Measurements from ENCODE around the gene RNF227.

The RNF227 gene

DNA sequence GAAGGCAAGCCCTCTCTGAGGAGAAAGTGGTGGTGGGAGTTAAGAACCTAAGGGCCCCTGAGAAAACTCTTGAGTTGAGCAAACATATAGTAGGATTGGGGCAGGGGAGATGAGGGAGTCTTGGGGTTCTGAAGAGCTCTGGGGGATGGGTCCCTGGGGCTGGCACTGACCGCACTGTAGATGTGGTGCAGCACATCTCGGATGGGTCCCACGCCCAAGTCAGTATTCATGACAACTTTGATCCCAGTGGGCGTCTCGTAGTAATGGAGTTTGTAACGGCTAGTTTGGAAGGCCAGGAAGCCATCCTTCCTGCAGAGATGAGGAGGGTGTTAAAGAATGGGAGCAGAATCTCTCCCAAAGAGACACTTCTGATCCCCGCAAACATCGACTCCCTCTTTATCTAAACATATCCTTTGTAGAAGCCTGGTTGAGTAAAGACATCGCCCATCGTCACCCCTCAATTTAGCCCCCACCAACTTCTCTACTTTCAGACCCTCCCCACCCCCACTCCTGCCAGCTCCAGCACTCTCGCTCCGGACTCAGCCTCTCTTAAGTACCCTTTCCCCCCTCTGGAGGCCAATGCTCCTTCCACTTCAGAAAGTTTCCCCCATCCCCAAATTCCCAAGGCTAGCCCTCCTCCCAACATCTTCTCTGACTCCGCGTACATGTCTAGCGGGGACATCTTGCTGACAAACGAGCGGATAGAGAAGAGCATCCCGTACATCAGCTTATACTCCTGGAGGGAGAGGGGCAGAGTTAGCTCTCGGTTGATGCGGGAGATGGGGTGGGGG is 14.9 kb upstream of the RNF227 start:
- no peak for DNase-seq

DNA sequence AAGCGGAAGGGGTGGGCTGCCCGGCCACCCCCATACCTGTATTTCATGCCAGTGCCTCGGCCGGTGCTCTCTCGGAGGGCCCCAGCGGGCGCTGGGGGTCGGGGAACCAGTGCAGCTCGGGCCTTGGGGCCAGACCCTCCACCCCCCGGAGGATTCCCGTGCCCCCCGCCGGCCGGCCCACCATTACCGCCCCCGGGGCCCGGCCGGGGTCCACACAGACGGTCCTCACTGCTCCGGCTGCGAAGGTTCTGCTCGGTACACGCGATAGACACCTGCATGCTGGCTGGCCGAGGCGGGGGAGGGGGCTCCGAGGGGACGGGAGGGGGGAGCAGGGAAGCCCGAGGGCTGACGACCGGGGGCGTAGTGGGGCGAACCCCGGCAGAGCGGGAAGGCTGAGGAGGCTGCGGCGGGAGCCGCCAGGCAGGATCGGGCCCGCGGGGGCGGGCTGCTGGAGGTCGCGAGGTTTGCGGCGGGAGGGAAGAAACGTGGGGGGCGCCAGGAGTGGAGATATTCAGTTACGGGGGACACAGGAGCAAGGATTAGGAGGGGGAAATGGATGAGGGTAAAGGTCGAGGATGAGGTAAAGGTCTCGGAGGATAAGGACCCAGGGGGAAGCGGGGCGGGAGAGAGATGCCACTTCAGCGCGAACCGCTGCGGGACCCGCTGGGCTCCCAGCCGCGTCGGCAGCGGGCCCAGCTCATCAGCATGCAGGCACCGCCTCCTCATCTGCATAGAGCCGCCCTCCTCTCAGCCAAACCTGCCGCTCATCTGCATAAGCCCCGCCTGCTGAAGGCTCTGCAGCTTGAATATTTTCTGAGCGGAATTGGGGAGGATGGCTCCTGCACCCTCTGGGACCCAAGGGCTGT is 13.3 kb upstream of the RNF227 start, which contains the start of gene KCNAB3:
KCNAB3 (minus strand) TSS at position 699 of the 866 bp plus-strand sequence; CDS start at position 278, 421 bp downstream.
- DNase-seq = peak in 52 of 58 donors; percentile 4 to 84 (median 58)

DNA sequence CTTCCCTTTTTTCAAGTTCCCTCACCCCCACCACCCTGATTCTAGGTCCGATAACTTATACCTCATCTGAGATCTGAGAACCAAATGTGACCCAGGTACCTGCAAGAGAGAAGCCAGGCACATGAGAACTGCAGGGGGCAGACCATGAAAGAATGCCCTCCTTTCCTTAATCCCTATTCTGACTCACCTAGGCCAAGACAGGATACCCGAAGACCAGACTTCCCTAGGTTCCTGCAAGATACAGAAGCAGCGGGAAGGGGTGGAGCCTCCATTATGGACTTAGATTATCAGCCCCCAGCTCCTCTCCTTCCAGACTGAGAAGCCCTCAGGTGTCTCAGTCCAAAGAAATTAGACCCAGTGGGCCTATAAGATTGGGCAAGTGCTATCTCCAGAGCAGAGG is 11.5 kb upstream of the RNF227 start:
- no peak for DNase-seq

DNA sequence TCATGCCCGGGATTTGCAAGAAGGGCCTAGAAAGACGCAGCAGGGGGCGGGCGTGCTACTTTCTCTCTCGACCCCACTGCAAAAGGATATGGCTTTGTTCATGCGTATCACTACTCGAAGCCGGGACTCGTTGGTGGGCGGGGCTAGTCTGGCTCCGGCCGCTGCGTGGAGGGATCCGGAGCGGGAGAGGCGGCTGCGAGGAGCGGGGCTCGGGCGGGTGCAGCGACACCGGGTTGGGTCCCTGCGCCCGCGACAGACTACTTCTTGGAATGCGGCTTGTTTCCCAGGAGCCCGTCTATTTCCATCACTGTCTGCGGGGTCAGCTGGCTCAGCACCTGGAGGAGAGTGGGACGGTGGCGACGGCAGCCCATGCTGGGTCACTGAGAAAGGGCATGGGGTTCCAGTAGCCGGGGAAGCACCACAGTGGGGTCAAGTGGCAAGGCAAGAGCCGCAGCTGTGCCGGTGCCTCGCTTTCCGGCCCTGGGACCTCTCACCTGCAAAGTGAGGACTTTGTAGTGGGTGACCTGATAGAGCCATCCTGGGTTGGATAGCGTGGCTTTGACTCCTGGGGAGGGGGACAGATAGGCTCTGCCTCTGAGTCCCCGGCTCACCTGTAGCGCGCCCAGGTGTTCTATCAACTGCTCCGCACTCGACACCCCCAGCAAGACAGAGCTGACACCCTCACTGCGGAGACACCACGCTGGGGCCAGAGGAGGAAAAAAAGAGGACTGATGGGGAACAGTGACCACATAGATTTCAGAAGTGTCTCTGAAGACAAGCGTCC is 6.9 kb upstream of the RNF227 start:
- peak in 56 of 58 donors; percentile 24 to 88 (median 66) for DNase-seq

DNA sequence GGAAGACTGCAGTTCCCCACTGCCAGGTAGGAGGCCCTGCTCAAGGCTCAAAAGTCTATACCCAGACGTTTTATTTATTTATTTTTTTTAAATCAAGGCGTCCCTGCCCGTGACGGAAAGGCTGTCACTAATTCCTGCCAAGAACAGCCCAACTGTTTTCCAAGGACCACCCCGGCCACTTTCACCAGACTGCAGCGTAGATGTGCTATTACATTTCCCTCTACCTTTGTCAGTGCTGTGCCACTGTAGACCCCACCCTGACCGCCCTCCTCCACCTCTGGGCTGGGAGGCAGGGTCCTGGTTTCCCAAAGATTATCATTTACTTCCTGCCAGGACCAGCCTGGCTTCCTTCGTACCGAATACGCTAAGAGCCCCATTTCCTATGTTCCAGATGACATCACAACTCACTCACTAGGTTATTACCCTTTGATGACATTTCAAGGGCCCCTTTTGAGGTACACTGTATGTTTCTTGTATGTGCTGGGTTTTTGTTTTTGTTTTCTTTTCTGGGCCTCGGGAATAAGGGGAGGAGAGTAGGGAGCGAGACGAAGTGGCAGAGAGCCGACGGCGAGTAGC is 6.3 kb upstream of the RNF227 start:
- no peak for DNase-seq

DNA sequence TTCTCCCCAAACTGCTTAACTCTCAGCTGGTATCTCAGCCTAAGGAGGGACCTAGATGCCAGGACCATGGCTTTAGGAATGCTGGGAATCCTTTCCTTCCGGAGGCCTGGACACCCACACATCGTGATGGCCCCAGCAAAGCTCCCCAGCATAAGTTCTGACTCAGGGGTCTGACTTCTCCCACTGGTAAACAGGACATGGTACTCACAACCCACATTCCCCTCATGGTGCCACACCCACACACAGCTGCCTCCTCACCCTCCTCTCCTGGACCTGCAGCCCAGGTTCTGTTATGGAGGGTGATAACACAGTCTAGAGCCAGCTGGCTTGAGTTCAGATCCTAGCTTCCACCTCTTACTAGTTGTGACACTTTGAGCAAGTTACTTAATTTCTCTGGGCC is 719 bp upstream of the RNF227 start:
- DNase-seq = no peak

DNA sequence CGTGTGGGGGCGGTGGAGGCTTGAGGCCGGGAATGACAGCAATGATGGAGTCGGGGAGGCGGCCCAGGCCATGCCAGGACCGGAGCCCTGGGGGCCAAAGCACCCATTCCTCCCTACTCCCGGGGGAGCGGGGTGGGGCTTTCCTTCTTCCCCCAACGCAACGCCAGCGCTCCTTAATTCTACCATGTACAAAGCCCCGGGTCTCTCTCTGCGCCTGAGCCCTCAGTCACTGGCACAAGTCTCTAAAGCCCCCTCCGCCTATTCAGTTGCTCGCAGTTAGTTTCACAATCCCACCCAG is 245 bp upstream of the RNF227 start:
- peak in 4 of 58 donors; percentile 40 to 66 (median 58) for DNase-seq

DNA sequence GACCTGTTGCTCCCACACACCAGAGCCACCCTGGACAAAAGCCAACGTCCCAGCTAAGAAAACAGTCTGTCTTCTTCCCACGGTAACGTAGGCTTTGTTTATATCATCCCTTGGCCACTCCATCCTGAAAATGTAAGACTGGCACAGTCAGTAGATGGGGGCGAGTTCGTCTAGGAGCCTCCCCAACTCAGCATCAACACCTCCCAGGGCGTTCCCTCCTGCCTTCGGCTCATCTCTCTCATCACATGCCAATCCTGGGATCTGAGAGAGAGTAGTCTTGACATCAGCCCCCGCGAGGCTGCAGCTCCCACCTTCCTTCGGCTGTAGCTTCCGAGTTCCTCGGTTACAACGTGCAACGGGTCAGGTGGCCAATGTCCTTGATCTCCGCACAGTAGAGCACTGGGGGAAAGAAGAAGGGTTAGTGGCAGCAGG is 894 bp downstream of the RNF227 start:
- peak in 30 of 58 donors; percentile 36 to 80 (median 66) for DNase-seq

DNA sequence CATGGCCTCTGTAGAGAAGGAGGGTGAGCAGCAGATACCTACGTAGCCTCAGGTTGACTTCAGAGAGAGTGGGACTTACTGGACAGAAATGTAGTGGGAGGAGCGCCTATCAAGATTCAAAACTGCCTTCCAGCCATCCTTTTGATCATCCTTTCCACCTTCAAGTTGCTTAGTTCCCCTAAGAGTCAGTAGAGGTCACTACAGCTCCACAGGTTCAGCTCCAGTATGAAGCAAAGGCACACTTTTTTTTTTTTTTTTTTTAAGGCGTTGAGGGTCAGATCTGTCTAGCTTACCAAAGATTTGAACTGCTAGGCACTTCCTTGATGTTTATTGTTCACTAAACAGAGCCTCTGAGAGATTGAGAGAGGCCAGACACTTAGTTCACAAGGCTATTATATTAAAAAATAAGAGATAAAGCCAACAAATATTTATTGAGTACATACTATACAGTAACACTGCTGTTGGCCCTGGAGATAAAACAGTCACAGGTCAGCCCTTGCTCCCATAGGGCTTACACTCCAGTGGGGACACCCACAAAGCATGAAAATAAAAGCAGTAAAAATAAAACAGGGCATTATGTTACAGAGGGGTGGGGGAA is 3.1 kb downstream of the RNF227 start:
- DNase-seq = peak in 8 of 58 donors; percentile 2 to 59 (median 6)

DNA sequence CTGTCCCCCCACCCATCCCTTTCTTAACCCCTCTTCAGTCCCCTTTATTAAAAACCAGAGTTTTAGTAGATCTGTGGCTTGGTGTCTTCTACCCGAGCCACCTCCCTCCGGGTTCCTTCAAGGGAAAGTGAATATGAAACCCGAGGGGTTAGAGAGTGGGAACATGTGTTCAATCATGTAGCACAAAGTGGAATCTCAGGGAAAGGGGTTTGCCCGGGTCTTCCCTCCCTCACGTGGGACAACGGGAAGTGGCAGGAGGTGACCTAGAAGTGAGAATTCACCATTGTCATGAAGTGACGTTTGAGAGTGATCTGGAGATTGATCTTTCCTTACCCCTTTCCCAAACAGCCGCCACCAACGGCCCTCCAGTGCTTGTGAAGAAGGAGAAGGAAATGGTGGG is 5.0 kb downstream of the RNF227 start:
- no peak for DNase-seq

DNA sequence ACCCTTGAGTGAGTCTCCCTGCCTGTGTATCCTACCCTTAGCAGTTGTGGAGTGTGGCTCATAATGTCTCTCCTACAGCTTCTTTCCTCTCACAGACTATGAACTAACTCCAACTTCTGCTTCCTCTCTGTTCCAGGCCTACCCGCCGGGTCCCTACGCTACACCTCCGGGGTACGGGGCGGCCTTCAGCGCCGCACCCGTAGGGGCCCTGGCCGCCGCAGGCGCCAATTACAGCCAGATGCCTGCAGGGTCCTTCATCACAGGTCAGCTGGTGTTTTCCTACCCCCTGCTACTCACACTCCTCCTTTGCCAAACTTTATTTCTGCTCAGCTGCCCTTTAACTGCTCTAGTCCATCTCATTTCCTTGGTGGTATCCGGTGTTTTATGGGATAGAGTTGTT is 5.4 kb downstream of the RNF227 start:
- DNase-seq = no peak

DNA sequence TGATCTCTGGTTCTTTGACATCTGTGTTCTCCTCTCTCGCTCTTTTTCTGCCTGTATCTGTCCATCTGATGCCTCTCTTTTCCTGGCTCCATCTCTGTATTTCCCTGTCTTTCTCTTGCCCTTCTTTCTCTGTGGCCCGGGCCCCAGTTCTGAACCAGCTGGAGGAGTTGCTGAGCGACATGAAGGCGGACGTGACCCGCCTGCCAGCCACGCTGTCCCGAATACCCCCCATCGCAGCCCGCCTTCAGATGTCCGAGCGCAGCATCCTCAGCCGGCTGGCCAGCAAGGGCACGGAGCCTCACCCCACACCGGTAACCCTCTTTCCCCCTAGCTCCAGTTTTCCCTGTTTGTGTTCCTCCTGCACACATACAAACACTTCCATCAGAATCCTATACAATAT is 5.8 kb downstream of the RNF227 start:
- no peak for DNase-seq

DNA sequence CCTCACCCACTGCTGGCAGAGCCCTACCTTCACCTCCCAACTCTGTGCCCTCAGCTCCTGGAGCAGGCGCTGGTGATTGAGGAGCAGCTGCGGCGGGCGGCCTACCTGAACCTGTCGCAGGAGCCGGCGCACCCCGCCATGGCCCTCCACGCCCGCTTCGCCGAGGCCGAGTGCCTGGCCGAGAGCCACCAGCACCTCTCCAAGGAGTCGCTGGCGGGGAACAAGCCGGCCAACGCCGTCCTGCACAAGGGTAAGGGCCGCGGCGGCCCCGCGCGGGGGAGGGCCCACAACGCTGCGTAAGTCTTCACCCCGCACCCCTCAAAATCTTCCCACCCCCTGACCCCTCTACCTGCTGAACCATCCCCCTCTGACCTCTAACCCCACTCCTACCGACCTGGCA is 7.0 kb downstream of the RNF227 start:
- DNase-seq = no peak

DNA sequence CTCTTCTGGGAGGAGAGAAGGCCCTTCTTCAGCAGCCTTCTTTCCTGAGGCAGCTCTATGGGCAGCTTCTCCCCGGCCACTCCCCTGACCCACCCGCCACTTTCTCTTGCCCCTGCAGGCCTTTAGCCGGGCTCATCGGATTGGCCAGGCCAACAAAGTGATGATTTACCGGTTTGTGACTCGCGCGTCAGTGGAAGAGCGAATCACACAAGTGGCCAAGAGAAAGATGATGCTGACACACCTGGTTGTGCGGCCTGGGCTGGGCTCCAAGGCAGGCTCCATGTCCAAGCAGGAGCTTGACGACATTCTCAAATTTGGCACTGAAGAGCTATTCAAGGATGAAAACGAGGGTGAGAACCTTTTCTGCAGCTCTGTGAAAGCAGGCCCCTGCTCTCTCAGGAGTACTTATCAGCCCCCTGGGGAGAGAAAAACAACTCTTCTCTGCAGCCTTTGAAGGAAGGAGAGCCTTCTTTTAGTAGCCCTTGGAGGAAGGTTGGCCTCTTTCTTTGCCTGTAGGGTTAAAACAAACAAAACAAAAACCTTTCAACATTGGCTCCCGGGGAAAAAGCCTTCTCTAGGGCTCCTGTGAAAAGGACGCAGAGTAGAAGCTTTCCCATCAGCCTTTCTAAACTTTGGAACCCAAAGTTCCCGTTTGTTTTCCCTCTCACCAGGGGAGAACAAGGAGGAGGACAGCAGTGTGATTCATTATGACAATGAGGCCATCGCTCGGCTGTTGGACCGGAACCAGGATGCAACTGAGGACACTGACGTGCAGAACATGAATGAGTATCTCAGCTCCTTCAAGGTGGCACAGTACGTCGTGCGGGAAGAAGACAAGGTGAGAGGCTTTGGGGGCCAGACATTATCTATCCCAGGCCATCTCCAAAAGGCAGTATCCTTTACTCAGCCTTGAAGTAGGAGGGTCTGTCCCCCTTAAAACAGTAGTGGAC is 12.7 kb downstream of the RNF227 start:
- peak in 1 of 58 donors; percentile 16 for DNase-seq

DNA sequence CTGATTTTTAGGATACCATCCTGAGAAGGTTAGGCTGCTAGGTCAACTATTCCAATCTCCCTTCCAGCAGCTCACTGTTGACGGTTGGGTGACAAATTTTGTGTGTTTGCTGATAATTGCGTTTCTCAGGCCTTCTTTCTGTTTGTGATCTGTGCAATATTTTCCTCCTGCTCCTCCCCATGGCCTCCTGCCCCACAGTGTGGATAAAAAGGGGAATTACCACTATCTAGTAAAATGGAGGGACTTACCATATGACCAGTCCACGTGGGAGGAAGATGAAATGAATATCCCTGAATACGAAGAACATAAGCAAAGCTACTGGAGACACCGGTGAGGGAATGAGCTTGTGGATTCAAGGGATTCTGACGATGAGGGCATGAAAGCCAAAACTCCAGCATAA is 18.3 kb downstream of the RNF227 start:
- DNase-seq = peak in 12 of 58 donors; percentile 7 to 69 (median 24)

DNA sequence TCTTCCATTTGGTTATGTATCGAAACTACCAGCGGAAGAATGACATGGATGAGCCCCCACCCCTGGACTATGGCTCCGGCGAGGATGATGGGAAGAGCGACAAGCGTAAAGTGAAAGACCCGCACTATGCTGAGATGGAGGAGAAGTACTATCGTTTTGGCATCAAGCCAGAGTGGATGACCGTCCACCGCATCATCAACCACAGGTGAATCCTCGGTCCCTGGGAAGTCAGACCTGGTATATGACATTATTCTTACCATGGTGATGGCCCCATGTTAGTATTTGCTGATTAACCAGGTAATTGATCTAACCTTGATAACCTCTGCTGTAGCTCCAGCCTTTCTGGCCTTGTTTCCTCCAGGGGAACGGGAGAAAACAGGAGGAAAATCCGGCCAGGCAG is 19.0 kb downstream of the RNF227 start:
- DNase-seq = no peak

DNA sequence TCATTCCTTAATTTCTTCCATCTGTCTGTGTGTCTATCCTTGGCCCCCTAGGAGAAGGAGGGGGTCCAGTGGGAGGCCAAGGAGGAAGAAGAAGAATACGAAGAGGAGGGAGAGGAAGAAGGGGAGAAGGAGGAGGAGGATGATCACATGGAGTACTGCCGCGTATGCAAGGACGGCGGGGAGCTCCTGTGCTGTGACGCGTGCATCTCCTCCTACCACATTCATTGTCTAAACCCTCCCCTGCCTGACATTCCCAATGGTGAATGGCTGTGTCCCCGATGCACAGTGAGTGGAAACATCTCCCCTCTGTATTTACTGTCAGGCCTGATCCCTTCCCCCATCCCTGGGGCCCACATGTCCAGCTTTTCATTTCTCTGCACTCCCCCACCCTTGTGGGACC is 21.2 kb downstream of the RNF227 start:
- DNase-seq = no peak

DNA sequence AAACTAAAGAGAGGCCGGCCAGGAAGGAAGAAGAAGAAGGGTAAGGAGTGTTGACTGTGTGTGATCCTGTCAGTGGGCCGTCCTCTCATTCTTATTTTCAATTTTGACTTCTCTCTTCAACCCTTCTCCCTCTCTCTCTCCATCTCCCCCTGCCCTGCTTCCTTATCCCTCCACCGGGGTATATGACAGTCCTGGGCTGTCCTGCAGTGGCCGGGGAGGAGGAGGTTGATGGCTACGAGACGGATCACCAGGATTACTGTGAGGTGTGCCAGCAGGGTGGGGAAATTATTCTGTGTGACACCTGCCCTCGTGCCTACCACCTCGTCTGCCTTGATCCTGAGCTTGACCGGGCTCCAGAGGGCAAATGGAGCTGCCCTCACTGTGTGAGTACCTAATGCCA is 21.9 kb downstream of the RNF227 start:
- no peak for DNase-seq

DNA sequence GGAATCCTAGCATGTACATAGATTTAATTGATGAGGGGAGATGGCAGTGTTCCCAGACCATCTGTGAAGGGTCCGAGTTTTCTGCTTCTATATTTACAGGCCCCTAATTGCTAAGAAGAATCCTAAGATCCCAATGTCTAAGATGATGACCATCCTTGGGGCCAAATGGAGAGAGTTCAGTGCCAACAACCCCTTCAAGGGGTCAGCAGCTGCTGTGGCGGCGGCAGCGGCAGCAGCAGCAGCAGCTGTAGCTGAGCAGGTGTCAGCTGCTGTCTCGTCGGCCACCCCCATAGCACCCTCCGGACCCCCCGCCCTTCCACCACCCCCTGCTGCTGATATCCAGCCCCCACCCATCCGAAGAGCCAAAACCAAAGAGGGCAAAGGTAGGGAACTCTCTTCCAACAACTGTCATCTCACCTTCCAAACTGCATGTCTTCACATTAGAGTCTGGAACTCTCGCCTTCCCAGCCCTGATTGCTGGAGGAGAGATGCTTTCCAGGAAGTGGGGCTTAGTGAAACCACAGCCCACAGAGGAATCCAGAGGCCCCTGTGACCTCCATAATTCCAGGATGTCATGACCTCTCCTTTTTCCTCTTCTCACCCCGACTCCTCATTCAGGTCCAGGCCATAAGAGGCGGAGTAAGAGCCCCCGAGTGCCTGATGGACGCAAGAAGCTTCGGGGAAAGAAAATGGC is 22.8 kb downstream of the RNF227 start:
- no peak for DNase-seq

All from anterior cingulate cortex (tissue), 58 donors.